NCI-H510A (cell line): Measurements from ENCODE around the gene ANKRD2.

ENCODE experiments used
- DNase-seq: peaks from one replicate; lab custom pipeline; 2025; lab: John Stamatoyannopoulos, UW

ANKRD2 gene

GRCh38 chr10:97596101-97597082, 23.8 kb downstream of the ANKRD2 start:
- no peak for DNase-seq

GRCh38 chr10:97597778-97598177, 25.2 kb downstream of the ANKRD2 start:
- DNase-seq = no peak

GRCh38 chr10:97598407-97599271, 26.1 kb downstream of the ANKRD2 start:
- DNase-seq = no peak

GRCh38 chr10:97599272-97599619, 26.7 kb downstream of the ANKRD2 start:
- no peak for DNase-seq

- no peak for DNase-seq
Measured at GRCh38 chr10:97600616-97601015, 28.0 kb downstream of the ANKRD2 start.

- no peak for DNase-seq
Measured at GRCh38 chr10:97601268-97602215, 29.0 kb downstream of the ANKRD2 start.

GRCh38 chr10:97607095-97607636, 34.6 kb downstream of the ANKRD2 start:
- DNase-seq = no peak

GRCh38 chr10:97608991-97609561, 36.5 kb downstream of the ANKRD2 start:
- no peak for DNase-seq

- no peak for DNase-seq
Measured at GRCh38 chr10:97611473-97611872, 38.9 kb downstream of the ANKRD2 start.

GRCh38 chr10:97612386-97612785, 39.8 kb downstream of the ANKRD2 start:
- DNase-seq = no peak

- DNase-seq = no peak
Measured at GRCh38 chr10:97618285-97618684, 45.7 kb downstream of the ANKRD2 start.

- DNase-seq = no peak
Measured at GRCh38 chr10:97618733-97619132, 46.2 kb downstream of the ANKRD2 start.

GRCh38 chr10:97623277-97623676, 50.7 kb downstream of the ANKRD2 start:
- DNase-seq = no peak

GRCh38 chr10:97627731-97628130, 55.2 kb downstream of the ANKRD2 start:
- no peak for DNase-seq

GRCh38 chr10:97628228-97628627, 55.6 kb downstream of the ANKRD2 start:
- DNase-seq = no peak

GRCh38 chr10:97629289-97629688, 56.7 kb downstream of the ANKRD2 start:
- DNase-seq = no peak

GRCh38 chr10:97631098-97631497, 58.5 kb downstream of the ANKRD2 start:
- no peak for DNase-seq

- peak; percentile 94 for DNase-seq
Measured at GRCh38 chr10:97632949-97633884, 60.6 kb downstream of the ANKRD2 start, which contains the start of gene MORN4. TSS of gene MORN4 (minus strand) at chr10:97633500. CDS start at chr10:97619653, 13,847 bp downstream.
